NCI-H2081 (cell line): ENCODE measurements around the gene SLC25A44.
"Not testable (repeated sequence)": the region's sequence is repeated elsewhere in the genome, so short reads cannot be mapped to it uniquely, and the experiment has no call there.

Source experiments
- DNase-seq, 2 experiments: peaks; one replicate each; lab custom pipeline; 2025; lab: John Stamatoyannopoulos, UW

Gene SLC25A44

GRCh38 chr1:156204686-156205085, 10.8 kb downstream of the SLC25A44 start:
- no peak for DNase-seq

- DNase-seq: no peak
Measured at GRCh38 chr1:156211243-156211642, 17.3 kb downstream of the SLC25A44 start.

GRCh38 chr1:156212130-156212529, 18.2 kb downstream of the SLC25A44 start:
- no peak for DNase-seq

GRCh38 chr1:156212833-156213643, 19.1 kb downstream of the SLC25A44 start, which contains the start of gene PMF1:
Gene PMF1 (plus strand): TSS chr1:156213007. CDS start chr1:156213016, 9 bp downstream.
- DNase-seq: peak; percentile 99

GRCh38 chr1:156213644-156213966, 19.7 kb downstream of the SLC25A44 start:
- DNase-seq: no peak

- no peak for DNase-seq
Measured at GRCh38 chr1:156214024-156214748, 20.3 kb downstream of the SLC25A44 start.

GRCh38 chr1:156216361-156217086, 22.6 kb downstream of the SLC25A44 start:
- not testable (repeated sequence) for DNase-seq

- peak in 1 of 2 experiments; percentile 11 for DNase-seq
Measured at GRCh38 chr1:156217871-156218270, 24.0 kb downstream of the SLC25A44 start.

GRCh38 chr1:156220226-156220625, 26.3 kb downstream of the SLC25A44 start:
- DNase-seq: no peak

GRCh38 chr1:156221986-156222692, 28.2 kb downstream of the SLC25A44 start:
- no peak for DNase-seq

GRCh38 chr1:156225677-156226014, 31.7 kb downstream of the SLC25A44 start:
- no peak for DNase-seq

- no peak for DNase-seq
Measured at GRCh38 chr1:156226116-156226538, 32.2 kb downstream of the SLC25A44 start.

- DNase-seq: no peak
Measured at GRCh38 chr1:156226782-156227181, 32.9 kb downstream of the SLC25A44 start.

GRCh38 chr1:156228501-156228900, 34.6 kb downstream of the SLC25A44 start:
- no peak for DNase-seq

- DNase-seq: no peak
Measured at GRCh38 chr1:156229809-156230472, 36.0 kb downstream of the SLC25A44 start.

- no peak for DNase-seq
Measured at GRCh38 chr1:156230473-156230837, 36.6 kb downstream of the SLC25A44 start.

GRCh38 chr1:156232201-156232894, 38.4 kb downstream of the SLC25A44 start:
- DNase-seq: no peak

GRCh38 chr1:156233426-156234127, 39.7 kb downstream of the SLC25A44 start:
- DNase-seq: no peak

- DNase-seq: no peak
Measured at GRCh38 chr1:156236164-156236563, 42.3 kb downstream of the SLC25A44 start.

- DNase-seq: no peak
Measured at GRCh38 chr1:156238248-156238647, 44.3 kb downstream of the SLC25A44 start.
